ENCODE data around the gene DNAJC5. TPM values are rescaled to one million over a fixed set of nuclear protein-coding genes. Genes with fewer than 3 reads are reported as not detected.
"Not testable (repeated sequence)": the region's sequence is repeated elsewhere in the genome, so short reads cannot be mapped to it uniquely, and the experiment has no call there.

DNAJC5 gene
- total RNA-seq, 2 experiments from 2014 or later: 44.4 to 51.9 TPM

- H3K9me3 Mint-ChIP-seq (ENCODE audit: low read depth): no peaks in the 10 kb centered on the region
- peaks cover 26% of the 10 kb centered on the region for H3K4me1 Mint-ChIP-seq
- peak overlapping the region; percentile 82 for H3K4me3 Mint-ChIP-seq
- H3K36me3 Mint-ChIP-seq: peaks cover 11% of the 10 kb centered on the region
- no peaks in the 10 kb centered on the region for H3K27me3 Mint-ChIP-seq
- ATAC-seq: peak; percentile 4
- CTCF ChIA-PET: interaction anchor here (0.7 to 3.2 kb wide), 35 partner anchors 9 to 371 kb away, joined by 3 to 31 read pairs (median 4); partner anchors contain the start of genes ARFRP1, DNAJC5, FNDC11 and LIME1
- peak overlapping the region; percentile 84 for H3K27ac Mint-ChIP-seq
- no peak for DNase-seq
Measured at GRCh38 chr20:63864545-63864977, 30.4 kb upstream of the DNAJC5 start.

- peak; percentile 91 for ATAC-seq
- Mint-ChIP-seq H3K9me3 (ENCODE audit: low read depth) (no peaks in the 10 kb centered on the region), H3K27me3 (no peaks in the 10 kb centered on the region), H3K4me1 (peaks cover 24% of the 10 kb centered on the region), H3K36me3 (peaks cover 12% of the 10 kb centered on the region), H3K27ac (peak within 1 kb of the TSS; percentile 84), H3K4me3 (peak within 1 kb of the TSS; percentile 82)
- CTCF ChIA-PET: interaction anchor here (0.8 to 3.2 kb wide), 33 partner anchors 10 to 368 kb away, joined by 3 to 31 read pairs (median 4); partner anchors contain the start of genes ARFRP1, DNAJC5, FNDC11 and LIME1
- peak; percentile 99 for DNase-seq
Measured at GRCh38 chr20:63864978-63865640, 29.8 kb upstream of the DNAJC5 start, which contains the start of gene TPD52L2. TSS of gene TPD52L2 (plus strand) at chr20:63865270. CDS start at chr20:63865366, 96 bp downstream.

GRCh38 chr20:63867042-63867441 is 27.9 kb upstream of the DNAJC5 start:
- CTCF ChIA-PET: interaction anchor here (0.6 kb wide), 1 partner anchor 371 kb away, joined by 5 read pairs; no protein-coding TSS in a partner anchor
- Mint-ChIP-seq H3K36me3 (peaks cover 15% of the 10 kb centered on the region), H3K4me1 (peaks cover 24% of the 10 kb centered on the region)
- not testable (repeated sequence) for ATAC-seq; DNase-seq; H3K27ac Mint-ChIP-seq; H3K4me3 Mint-ChIP-seq; H3K27me3 Mint-ChIP-seq; H3K9me3 Mint-ChIP-seq (ENCODE audit: low read depth)

GRCh38 chr20:63868264-63868663 is 26.7 kb upstream of the DNAJC5 start:
- H3K27ac Mint-ChIP-seq: no peak overlapping the region
- H3K9me3 Mint-ChIP-seq (ENCODE audit: low read depth): no peaks in the 10 kb centered on the region
- no peaks in the 10 kb centered on the region for H3K27me3 Mint-ChIP-seq
- peaks cover 24% of the 10 kb centered on the region for H3K4me1 Mint-ChIP-seq
- no peak for ATAC-seq
- H3K36me3 Mint-ChIP-seq: peaks cover 15% of the 10 kb centered on the region
- no peak for DNase-seq
- CTCF ChIA-PET: no interaction called here
- H3K4me3 Mint-ChIP-seq: no peak overlapping the region

- peaks cover 11% of the 10 kb centered on the region for H3K4me1 Mint-ChIP-seq
- peak overlapping the region; percentile 66 for H3K27ac Mint-ChIP-seq
- peaks cover 34% of the 10 kb centered on the region for H3K36me3 Mint-ChIP-seq
- CTCF ChIA-PET: interaction anchor here (1.7 kb wide), 1 partner anchor 336 kb away, joined by 6 read pairs; the partner anchor contains the start of gene PTK6
- no peaks in the 10 kb centered on the region for H3K27me3 Mint-ChIP-seq
- peak; percentile 53 for DNase-seq
- ATAC-seq: peak; percentile 78
- H3K9me3 Mint-ChIP-seq (ENCODE audit: low read depth): no peaks in the 10 kb centered on the region
- H3K4me3 Mint-ChIP-seq: no peak overlapping the region
Measured at GRCh38 chr20:63873477-63873971, 21.4 kb upstream of the DNAJC5 start.

- H3K4me3 Mint-ChIP-seq: not testable (repeated sequence)
Measured at GRCh38 chr20:63874241-63874640, 20.7 kb upstream of the DNAJC5 start.

GRCh38 chr20:63876489-63877036 is 18.4 kb upstream of the DNAJC5 start:
- no peak overlapping the region for H3K4me3 Mint-ChIP-seq
- H3K4me1 Mint-ChIP-seq: peaks cover 11% of the 10 kb centered on the region
- no peaks in the 10 kb centered on the region for H3K27me3 Mint-ChIP-seq
- no peaks in the 10 kb centered on the region for H3K9me3 Mint-ChIP-seq (ENCODE audit: low read depth)
- no peak overlapping the region for H3K27ac Mint-ChIP-seq
- CTCF ChIA-PET: interaction anchor here (1.2 kb wide), 1 partner anchor 12 kb away, joined by 6 read pairs; the partner anchor contains the start of gene TPD52L2
- ATAC-seq (no peak), DNase-seq (no peak)
- H3K36me3 Mint-ChIP-seq: peaks cover 27% of the 10 kb centered on the region

More at GRCh38 chr20:63874241-63874640, 20.7 kb upstream of the DNAJC5 start:
- DNase-seq; H3K27me3 Mint-ChIP-seq; ATAC-seq; H3K27ac Mint-ChIP-seq; H3K9me3 Mint-ChIP-seq (ENCODE audit: low read depth): not testable (repeated sequence)
- H3K4me1 Mint-ChIP-seq: peaks cover 11% of the 10 kb centered on the region
- CTCF ChIA-PET: interaction anchor here (1.7 kb wide), 1 partner anchor 336 kb away, joined by 6 read pairs; the partner anchor contains the start of gene PTK6
- peaks cover 31% of the 10 kb centered on the region for H3K36me3 Mint-ChIP-seq

- DNase-seq: no peak
- Mint-ChIP-seq H3K4me1 (peaks cover 10% of the 10 kb centered on the region), H3K27me3 (no peaks in the 10 kb centered on the region), H3K9me3 (ENCODE audit: low read depth) (no peaks in the 10 kb centered on the region), H3K4me3 (no peak overlapping the region), H3K27ac (no peak overlapping the region), H3K36me3 (peaks cover 26% of the 10 kb centered on the region)
- ATAC-seq: no peak
- CTCF ChIA-PET: interaction anchor here (1.1 to 1.2 kb wide), 2 partner anchors 13 to 340 kb away, joined by 3 read pairs; partner anchors contain the start of genes PTK6 and TPD52L2
Measured at GRCh38 chr20:63877755-63878470, 17.0 kb upstream of the DNAJC5 start.

- Mint-ChIP-seq H3K9me3 (ENCODE audit: low read depth) (no peaks in the 10 kb centered on the region), H3K4me3 (no peak overlapping the region), H3K27me3 (no peaks in the 10 kb centered on the region), H3K27ac (no peak overlapping the region), H3K4me1 (peaks cover 2% of the 10 kb centered on the region), H3K36me3 (peaks cover 22% of the 10 kb centered on the region)
- ATAC-seq (no peak), DNase-seq (no peak)
- CTCF ChIA-PET: interaction anchor here (1.1 kb wide), 1 partner anchor 341 kb away, joined by 3 read pairs; the partner anchor contains the start of gene PTK6
Measured at GRCh38 chr20:63878899-63879663, 15.8 kb upstream of the DNAJC5 start.

- DNase-seq; H3K27me3 Mint-ChIP-seq; H3K4me3 Mint-ChIP-seq; H3K9me3 Mint-ChIP-seq (ENCODE audit: low read depth); H3K27ac Mint-ChIP-seq; ATAC-seq: not testable (repeated sequence)
- H3K4me1 Mint-ChIP-seq: peaks cover 11% of the 10 kb centered on the region
- H3K36me3 Mint-ChIP-seq: peaks cover 11% of the 10 kb centered on the region
- CTCF ChIA-PET: interaction anchor here (0.7 kb wide), 1 partner anchor 112 kb away, joined by 3 read pairs; no protein-coding TSS in a partner anchor
Measured at GRCh38 chr20:63880901-63881300, 14.0 kb upstream of the DNAJC5 start.

- H3K36me3 Mint-ChIP-seq: peaks cover 6% of the 10 kb centered on the region
- CTCF ChIA-PET: no interaction called here
- DNase-seq: no peak
- H3K27ac Mint-ChIP-seq: no peak overlapping the region
- H3K9me3 Mint-ChIP-seq (ENCODE audit: low read depth): no peaks in the 10 kb centered on the region
- no peak for ATAC-seq
- no peaks in the 10 kb centered on the region for H3K27me3 Mint-ChIP-seq
- peaks cover 11% of the 10 kb centered on the region for H3K4me1 Mint-ChIP-seq
- no peak overlapping the region for H3K4me3 Mint-ChIP-seq
Measured at GRCh38 chr20:63881451-63882226, 13.3 kb upstream of the DNAJC5 start.

Measured in activated CD8-positive, alpha-beta memory T cell treated with anti-CD3 and anti-CD28 coated beads, Interleukin-2, amount 10 ng/mL, durations not matched to agents 7 days and 5 days (primary cell).